ENCODE results near the gene ABLIM1. TPM values are rescaled to one million over a fixed set of nuclear protein-coding genes. Genes with fewer than 3 reads are reported as not detected.
A peak's percentile ranks its signal among the peaks of the same experiment; 100 is the strongest.

ABLIM1 gene
- total RNA-seq, 1 experiment from 2014 or later = 34.0 TPM

- H3K27me3 ChIP-seq (replicated peaks; ENCODE audit: insufficient read depth, low read depth, low read length, poor library complexity) = no peaks in the 10 kb centered on the region
- H3K9me3 ChIP-seq (ENCODE audit: low read depth, low read length, poor library complexity, severe bottlenecking) = no peaks in the 10 kb centered on the region
- TF ChIP-seq EZH2 (IDR thresholded peaks at IDR 0.05; ENCODE audit: borderline replicate concordance, low read depth, low read length, poor library complexity, severe bottlenecking) = no peak
- TF ChIP-seq, protein P1, sequence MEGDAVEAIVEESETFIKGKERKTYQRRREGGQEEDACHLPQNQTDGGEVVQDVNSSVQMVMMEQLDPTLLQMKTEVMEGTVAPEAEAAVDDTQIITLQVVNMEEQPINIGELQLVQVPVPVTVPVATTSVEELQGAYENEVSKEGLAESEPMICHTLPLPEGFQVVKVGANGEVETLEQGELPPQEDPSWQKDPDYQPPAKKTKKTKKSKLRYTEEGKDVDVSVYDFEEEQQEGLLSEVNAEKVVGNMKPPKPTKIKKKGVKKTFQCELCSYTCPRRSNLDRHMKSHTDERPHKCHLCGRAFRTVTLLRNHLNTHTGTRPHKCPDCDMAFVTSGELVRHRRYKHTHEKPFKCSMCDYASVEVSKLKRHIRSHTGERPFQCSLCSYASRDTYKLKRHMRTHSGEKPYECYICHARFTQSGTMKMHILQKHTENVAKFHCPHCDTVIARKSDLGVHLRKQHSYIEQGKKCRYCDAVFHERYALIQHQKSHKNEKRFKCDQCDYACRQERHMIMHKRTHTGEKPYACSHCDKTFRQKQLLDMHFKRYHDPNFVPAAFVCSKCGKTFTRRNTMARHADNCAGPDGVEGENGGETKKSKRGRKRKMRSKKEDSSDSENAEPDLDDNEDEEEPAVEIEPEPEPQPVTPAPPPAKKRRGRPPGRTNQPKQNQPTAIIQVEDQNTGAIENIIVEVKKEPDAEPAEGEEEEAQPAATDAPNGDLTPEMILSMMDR (conservative IDR thresholded peaks at IDR 0.05; ENCODE audit: low read depth, low read length) = no peak
- ChIA-PET CTCF (no interaction called here), POLR2A (ENCODE audit: low non-redundant PET) (no interaction called here)
- no peak overlapping the region for H3K4me3 ChIP-seq (ENCODE audit: low read depth, low read length, poor library complexity, severe bottlenecking)
- no TSS peak for BruUV-seq (replicated peaks)
- intact Hi-C loops (cut with micrococcal nuclease; ENCODE audit: unreplicated experiment) = loop anchor here (5.0 kb wide), 1 partner anchor 325 kb away; no protein-coding TSS in a partner anchor
- no peak overlapping the region for H3K27ac ChIP-seq (ENCODE audit: low read depth, low read length, poor library complexity, severe bottlenecking)
- no peak for DNase-seq (ENCODE audit: low spot score)
- H3K4me1 ChIP-seq (ENCODE audit: insufficient read depth, low read length, poor library complexity, severe bottlenecking) = peaks cover 6% of the 10 kb centered on the region
- no peaks in the 10 kb centered on the region for H3K36me3 ChIP-seq (ENCODE audit: insufficient read depth, low read length, poor library complexity, severe bottlenecking)
Measured at GRCh38 chr10:114552050-114552449, 106.0 kb downstream of the ABLIM1 start.

GRCh38 chr10:114551636-114551972 lies 106.5 kb downstream of the ABLIM1 start:
- peaks cover 6% of the 10 kb centered on the region for H3K4me1 ChIP-seq (ENCODE audit: insufficient read depth, low read length, poor library complexity, severe bottlenecking)
- no peak overlapping the region for H3K4me3 ChIP-seq (ENCODE audit: low read depth, low read length, poor library complexity, severe bottlenecking)
- no peak for TF ChIP-seq EZH2 (IDR thresholded peaks at IDR 0.05; ENCODE audit: borderline replicate concordance, low read depth, low read length, poor library complexity, severe bottlenecking)
- TF ChIP-seq, protein P1 (conservative IDR thresholded peaks at IDR 0.05; ENCODE audit: low read depth, low read length) = no peak
- no peaks in the 10 kb centered on the region for H3K9me3 ChIP-seq (ENCODE audit: low read depth, low read length, poor library complexity, severe bottlenecking)
- no peak for DNase-seq (ENCODE audit: low spot score)
- no TSS peak for BruUV-seq (replicated peaks)
- no peaks in the 10 kb centered on the region for H3K36me3 ChIP-seq (ENCODE audit: insufficient read depth, low read length, poor library complexity, severe bottlenecking)
- CTCF ChIA-PET = no interaction called here
- no peak overlapping the region for H3K27ac ChIP-seq (ENCODE audit: low read depth, low read length, poor library complexity, severe bottlenecking)
- H3K27me3 ChIP-seq (replicated peaks; ENCODE audit: insufficient read depth, low read depth, low read length, poor library complexity) = no peaks in the 10 kb centered on the region
- POLR2A ChIA-PET (ENCODE audit: low non-redundant PET) = no interaction called here
- intact Hi-C loops (cut with micrococcal nuclease; ENCODE audit: unreplicated experiment) = loop anchor here (2.0 to 5.0 kb wide), 4 partner anchors 81 to 326 kb away; no protein-coding TSS in a partner anchor

DNA sequence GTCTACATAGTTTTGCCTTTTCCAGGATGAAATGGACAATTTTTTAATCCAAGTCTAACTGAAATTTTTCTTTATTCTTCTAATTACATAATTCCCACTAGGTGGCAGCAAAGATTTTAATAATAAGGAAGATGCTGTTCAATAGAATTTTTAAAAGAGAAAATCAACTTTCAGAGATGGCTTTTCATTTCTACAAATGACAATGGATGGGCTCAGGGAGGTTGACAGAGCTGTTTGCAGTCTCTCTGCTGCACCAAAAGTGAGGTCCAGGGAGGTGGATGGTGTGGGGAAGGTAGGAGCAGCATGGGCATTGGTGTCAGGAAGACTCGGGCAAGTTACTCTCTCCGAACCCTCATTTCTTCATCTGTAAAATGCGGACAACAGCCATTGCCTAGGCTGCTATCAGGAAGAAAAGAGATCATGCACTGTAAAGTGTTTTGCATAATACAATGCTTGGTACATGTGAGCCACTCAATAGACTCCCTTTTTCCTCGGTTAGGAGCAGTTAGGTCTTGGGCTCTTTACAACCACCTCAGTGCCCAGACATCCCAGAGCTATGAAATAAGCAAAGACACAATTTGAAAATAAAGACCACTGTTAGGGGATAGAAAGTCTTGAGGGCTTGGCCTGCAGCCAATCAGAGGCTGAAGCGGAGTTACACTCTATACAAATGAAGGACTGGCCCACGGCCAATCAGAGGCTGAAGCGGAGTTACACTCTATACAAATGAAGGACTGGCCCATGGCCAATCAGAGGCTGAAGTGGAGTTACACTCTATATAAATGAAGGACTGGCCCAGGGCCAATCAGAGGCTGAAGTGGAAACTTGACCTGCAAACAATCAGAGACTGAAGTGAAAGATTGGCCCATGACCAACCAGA lies 107.1 kb downstream of the ABLIM1 start:
- Histone ChIP-seq H3K27ac (ENCODE audit: low read depth, low read length, poor library complexity, severe bottlenecking) (no peak overlapping the region), H3K27me3 (replicated peaks; ENCODE audit: insufficient read depth, low read depth, low read length, poor library complexity) (no peaks in the 10 kb centered on the region), H3K9me3 (ENCODE audit: low read depth, low read length, poor library complexity, severe bottlenecking) (no peaks in the 10 kb centered on the region), H3K4me1 (ENCODE audit: insufficient read depth, low read length, poor library complexity, severe bottlenecking) (peaks cover 6% of the 10 kb centered on the region), H3K36me3 (ENCODE audit: insufficient read depth, low read length, poor library complexity, severe bottlenecking) (no peaks in the 10 kb centered on the region), H3K4me3 (ENCODE audit: low read depth, low read length, poor library complexity, severe bottlenecking) (no peak overlapping the region)
- TF ChIP-seq, protein P1 (conservative IDR thresholded peaks at IDR 0.05; ENCODE audit: low read depth, low read length) = peak; percentile 66
- no peak for TF ChIP-seq EZH2 (IDR thresholded peaks at IDR 0.05; ENCODE audit: borderline replicate concordance, low read depth, low read length, poor library complexity, severe bottlenecking)
- POLR2A ChIA-PET (ENCODE audit: low non-redundant PET) = no interaction called here
- no TSS peak for BruUV-seq (replicated peaks)
- intact Hi-C loops (cut with micrococcal nuclease; ENCODE audit: unreplicated experiment) = loop anchor here (1.0 to 5.0 kb wide), 5 partner anchors 80 to 326 kb away; no protein-coding TSS in a partner anchor
- CTCF ChIA-PET = no interaction called here
- DNase-seq (ENCODE audit: low spot score) = peak; percentile 73
